Left hindlimb (tissue), 1 donor: Measurements from ENCODE around the gene PAX6.

Experiments used
- DNase-seq: peaks from one replicate; pipeline ENCODE4 v3.0.0-alpha.2; 2018

Gene PAX6

DNA sequence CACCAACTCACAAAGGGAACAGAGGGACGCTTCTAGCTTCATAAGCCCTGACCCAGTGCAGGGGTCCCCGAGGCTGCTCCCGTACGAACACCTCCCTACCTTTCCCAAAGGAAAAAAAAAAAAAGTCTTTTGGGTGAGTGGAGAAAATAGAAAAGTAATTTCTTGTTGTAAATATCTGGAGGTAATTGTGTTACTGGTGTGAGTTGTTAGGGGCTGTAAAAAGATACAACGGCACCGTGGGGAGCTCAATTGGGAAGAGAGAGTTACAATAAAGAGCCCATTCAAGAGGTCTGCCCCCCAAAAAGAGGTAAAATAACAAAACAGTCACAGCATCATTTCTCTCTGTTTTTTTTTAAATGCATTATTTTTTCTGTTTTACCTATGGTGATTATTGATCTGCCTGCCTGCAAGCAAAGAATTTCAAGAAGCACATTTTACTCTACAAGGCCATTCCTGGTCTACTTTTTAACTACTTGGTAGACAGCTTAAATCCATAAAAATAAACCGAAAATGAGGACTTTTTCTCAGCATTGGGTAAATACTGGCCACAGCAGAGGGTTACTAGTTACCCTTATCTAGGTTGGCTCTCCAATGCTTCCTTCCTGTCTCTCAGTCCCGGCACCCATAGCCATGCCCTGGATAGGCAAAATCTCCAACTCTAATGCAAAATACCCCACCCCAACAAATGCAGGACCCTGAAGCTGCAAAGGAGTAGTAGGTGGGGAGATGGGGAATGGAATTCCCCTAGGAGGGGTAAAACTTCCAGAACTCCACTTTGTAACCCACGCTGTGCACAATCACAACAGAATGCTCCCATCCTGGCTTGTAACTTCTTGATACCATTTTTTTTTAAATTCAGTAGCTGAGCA is 3.1 kb downstream of the PAX6 start:
- no peak for DNase-seq

DNA sequence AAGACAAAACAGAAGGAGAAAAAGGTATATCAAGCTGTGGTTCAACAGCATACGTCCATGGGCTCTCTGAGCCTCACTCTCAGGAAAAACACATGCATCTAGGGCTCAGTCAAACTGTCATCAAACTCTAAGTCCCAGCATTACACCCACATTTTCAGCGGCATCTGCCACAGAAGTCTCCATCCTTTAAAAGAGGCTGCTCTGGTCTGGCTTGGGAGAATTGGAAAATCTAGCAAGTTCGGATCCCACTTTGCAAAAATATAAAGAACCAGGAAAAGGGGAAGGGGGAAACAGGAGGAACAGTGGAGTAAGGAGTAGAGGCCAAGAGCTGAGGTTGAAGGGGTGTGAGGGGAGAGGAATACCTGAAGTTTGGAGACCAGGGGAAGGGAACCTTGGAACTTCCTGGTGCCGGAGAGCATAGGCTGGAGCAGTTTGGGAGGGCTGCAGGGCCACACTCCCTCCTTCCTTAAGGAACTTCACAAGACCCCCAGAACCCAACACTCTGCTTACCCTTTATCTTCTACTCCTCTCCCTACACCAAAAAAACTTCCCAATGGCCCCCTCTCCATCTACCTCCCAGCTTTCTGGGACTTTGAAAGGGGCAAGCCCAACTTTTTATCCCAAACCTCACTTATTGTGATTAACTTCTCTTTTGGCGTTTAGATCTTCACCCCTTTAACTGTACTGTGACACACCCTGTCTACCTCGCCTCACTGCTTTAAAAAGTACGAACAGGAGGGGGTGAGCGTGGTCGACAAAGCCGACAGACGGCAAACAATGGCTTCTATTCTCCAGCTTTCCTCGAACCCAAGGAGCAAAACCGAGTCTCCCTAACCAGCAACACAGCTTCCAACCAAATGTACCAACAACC is 4.0 kb downstream of the PAX6 start:
- DNase-seq = no peak

DNA sequence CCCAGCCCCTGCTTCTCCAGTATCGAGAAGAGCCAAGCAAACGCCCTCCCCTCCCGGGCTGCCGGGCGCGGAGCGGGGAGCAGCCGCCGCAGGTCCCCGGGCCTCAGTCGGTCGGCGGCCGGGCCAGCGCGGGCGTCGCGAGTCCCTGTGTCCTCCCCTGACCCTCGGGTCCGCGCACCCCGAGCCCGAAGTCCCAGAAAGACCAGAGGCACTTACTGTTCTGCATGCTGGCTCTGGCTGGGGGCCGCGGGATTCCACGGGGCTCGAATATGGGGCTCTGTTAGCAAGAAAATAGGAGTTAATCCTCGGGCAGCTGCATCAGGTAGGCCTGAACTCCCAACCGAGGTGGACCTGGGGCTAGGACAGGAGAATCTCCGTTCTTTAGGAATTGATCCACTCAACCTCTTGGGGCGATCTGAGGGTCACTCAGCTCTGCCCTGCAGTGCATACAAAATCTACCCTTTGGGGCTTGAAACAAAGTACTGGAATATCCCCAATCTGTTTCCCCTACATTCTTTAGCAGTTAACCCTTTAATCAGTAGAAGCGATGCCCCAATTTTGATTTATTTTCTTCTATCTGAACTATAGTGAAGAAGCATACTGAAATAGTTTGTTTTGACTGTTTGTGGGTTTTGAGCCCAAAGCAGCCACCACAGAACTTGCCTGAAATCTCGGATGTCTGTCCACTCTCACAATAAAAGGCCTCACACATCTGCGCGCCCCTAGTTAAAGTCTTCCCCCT is 4.8 kb downstream of the PAX6 start:
- DNase-seq = no peak

DNA sequence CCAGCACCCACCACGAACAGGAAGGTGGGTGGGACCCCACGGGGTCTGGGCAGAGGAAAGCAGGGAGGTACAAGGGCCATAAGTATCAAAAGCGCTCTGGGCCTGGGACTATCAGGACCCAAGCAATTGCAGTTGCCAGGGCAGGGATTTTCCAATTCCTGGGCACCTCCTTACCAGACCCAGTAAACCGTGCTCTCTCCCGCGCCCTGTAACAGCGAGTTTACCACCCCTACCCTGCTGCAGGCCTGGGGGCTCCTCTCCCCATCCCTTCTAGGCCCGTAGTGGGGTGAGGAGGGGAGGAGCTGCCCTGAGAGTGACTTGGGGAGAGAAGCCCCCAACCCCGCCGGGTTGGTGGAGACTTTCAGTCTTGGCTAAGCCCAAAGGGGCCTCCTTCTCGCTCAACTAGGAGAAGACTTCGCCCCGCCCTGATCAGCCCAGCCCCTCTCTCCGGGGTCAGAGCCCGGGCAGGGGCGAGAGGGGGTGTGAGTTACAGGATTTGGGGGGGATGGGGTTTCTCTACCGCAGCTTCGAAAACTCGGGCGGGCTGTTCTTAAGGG is 5.4 kb downstream of the PAX6 start:
- no peak for DNase-seq

DNA sequence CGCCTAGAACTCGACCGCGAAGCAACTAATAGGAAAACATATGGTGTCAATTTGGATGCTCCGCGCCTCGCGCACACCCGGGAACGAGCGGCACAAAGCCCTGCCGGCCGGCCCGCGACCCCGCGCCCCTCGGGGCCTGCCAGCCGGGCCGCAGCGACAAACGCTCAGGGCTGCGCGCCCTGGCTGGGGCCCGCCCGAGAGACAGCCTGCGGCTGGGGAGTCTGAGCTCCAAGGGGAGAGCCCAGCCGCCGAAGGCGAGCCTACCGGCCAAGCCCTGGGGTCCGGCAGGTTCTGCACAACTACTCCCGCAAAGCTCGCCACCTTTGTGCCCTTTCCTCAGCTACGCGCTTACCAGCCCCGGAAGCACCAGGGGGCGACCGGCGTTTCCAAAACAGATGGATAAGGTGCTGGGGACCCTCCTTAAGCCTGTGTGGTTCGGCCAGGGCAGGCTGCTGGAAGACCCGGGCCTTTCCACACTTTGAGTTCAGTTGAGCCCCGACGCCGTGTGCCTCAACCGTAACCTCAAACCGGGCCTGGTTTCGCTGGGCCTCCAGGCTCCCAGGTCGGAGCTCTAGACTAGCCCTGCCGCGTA is 6.0 kb downstream of the PAX6 start:
- no peak for DNase-seq

- peak; percentile 28 for DNase-seq
Measured at GRCh38 chr11:31804312-31805036, 6.6 kb downstream of the PAX6 start.

DNA sequence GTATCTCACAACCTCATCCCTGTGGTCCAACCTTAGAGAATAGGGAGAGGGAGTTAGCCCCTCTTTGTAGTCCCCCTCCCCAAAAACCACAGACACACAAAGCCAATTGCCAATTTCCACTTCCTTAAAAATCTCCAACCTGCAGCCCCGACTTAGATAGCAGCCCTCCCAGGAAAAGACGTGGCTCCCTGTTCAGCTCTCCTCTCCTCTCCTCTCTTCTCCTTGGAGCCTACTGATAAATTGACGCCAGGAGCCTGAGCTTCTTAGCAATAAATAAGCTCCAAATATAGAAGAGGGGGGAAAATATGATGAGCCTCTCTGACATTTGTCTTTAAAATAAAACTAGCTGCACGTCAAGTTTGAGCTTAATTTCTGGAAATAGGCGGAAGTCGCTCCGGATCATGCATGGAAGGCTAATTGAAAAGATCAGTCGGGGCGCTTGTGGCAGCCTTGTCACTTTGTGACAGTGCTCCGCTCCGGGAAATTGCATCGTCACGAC is 7.3 kb downstream of the PAX6 start:
- no peak for DNase-seq

GRCh38 chr11:31802990-31803812 is 7.9 kb downstream of the PAX6 start:
- DNase-seq = no peak

- DNase-seq = no peak
Measured at GRCh38 chr11:31802609-31802989, 8.5 kb downstream of the PAX6 start.

DNA sequence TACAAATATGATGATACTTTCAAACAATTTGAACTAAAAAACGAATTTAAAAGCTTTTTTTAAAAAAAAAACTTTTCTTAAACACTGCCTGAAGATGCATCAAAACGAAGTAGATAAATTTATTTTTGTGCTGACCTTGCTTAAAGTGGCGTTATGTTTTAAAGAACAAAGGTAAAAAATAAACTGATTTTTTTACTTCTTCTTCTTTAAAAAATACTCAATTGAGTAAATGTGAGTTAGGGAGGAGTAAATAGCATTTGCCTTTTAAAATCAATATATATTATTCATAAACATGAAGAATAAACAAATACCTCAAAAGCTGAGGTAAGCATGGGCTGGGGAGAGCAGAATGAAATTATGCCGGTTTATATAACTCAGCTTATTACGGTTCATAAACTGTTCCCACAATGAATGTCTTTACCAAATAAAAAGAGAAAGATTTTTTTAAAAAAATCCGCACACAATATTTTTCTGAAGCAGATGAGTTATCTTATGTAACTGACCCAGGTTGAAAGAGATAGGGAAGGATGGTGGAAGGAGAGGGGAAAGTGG is 9.0 kb downstream of the PAX6 start:
- no peak for DNase-seq

GRCh38 chr11:31801298-31801702 is 9.8 kb downstream of the PAX6 start:
- peak; percentile 30 for DNase-seq

DNA sequence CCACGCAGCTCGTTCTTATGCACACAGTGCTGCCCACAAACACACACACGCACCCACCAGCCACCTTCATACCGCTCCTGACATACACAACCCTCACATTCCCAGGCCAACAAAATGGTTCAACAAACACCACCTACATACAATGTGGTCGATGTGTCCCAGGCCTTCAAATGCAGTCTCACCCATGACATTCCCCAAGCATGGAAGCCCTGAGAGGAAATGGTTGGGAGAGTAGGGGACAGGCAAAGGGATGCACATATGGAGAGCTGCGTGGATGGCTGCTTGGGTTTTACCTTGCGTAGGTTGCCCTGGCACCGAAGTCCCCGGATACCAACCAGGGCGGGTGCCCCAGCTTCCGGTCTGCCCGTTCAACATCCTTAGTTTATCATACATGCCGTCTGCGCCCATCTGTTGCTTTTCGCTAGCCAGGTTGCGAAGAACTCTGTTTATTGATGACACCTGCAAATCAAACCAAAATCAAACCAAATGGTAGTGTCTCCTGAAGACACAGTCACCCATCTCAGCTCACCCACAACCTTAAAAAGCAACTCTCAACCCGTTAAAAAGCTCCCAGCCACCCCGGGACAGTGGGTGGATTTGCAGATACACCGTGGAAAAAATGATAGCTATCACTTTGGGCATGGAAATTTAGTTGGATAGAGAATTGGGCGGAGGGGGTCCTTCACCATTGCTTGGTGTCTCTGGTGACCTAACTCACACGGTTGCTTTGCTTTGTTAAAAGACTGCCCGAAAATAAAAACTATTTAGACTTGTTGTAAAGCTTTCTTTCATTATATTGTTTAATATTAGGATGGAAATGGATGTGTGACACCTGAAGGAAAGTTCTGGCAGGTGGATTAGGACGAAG is 10.5 kb downstream of the PAX6 start:
- DNase-seq = no peak

DNA sequence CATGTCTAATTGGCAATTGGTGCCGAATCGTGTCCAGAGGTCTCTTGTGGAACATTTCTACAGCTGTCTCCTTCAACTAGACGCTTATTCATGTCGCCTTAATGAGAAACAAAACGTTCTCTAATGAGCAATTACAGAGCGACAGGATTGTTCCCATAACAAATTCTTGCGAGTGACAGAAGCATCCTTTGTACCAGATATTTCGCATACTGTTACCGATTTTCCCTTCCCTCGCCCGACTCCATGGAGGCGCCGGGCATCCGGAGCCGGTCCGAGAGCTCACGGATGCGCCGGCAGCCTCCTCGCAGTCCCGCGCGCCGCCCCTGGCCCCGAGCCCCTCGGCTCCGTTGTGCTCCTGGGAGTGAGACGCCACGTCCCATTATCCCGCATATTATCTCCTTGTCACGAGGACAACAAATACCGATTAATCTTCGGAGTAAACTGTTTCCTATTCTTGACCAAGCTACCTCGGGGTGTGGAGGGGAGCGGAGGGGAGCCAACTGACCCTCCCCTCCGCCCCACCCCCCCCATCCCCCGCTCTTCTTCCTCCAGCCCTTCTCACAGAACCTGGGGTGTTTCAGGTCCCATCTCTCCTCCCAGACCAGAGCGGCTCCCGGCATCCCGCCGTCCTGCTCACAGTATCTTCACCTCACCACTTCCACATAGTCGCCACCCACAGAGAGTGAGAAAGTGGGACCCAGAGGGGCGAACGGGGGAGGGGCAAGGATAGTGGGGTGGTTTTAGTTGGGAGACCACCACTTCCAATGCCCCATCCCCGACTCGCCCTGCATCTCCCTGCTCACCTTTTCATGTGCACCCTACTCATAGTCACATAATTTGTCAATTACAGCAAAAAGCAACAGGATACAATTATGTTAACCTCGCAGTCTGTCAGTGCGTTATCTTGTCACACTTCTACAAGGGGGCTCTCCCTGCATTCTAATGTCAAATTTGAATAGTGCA is 11.4 kb downstream of the PAX6 start:
- DNase-seq = peak; percentile 22

DNA sequence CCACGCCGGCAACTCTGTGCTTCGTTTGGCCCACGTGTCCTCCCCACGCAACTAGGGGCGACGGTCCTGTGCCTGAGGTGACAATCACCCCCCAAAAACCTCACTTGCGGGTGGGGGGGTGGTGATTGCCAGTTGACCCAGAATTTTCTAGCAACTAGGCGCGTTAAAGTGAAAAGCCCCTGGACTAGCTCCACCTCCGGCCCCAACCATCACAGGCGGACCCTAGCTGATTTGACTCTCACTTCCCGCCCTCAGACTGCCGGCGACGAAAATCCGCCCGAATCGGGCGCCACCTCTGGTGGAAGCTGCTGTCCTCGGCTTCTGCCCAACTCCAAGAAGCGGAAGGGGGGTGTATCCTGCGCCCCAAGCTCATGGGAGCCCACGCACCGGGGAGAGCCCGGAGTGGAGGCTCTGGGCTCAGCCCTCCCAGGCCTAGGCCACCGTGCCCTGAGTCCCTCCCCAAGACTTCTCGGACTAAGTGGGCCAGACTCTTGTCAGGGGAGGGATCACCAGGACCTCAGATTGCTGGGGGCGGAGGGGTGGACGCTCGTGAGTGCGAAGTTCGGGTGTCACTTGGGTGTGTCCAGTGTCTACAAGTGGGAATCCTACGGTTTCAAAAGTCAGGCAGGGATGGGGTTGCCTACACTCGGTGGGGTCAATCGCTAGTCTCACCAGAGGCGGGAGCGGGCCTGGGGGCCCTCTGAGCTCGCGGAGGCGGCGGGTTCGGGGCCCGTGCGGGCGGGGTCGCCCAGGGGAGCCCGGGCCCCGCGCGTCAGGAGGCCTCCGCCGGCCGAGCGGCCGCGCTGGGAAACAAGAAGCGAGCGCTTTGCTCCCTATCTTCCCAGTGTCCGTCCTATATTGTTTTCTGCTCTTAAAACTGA is 12.3 kb downstream of the PAX6 start:
- peak; percentile 45 for DNase-seq

DNA sequence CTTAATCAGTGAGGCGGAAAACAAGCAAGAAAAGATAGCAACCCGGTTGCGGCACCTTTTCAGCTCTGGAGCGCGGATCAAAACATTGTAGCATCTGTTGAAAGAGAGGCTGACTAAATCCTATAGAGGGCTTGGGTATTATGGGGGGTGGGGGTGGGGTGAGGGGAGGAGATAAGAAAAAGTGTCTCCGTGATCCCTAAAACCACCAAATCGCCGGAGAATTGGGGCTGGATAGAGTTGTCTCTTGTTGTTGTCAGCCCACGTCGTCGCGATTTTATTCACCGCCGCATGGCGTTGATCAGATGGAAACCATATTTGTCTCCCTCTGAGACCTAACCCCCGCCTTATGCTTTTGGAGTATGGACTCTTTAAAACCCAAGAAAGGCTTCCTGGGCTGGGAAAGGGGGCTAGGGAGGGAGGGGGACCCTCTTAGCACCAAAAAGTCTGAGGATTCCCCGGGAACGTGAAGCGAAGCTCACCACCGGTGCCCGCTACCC is 13.0 kb downstream of the PAX6 start:
- no peak for DNase-seq

DNA sequence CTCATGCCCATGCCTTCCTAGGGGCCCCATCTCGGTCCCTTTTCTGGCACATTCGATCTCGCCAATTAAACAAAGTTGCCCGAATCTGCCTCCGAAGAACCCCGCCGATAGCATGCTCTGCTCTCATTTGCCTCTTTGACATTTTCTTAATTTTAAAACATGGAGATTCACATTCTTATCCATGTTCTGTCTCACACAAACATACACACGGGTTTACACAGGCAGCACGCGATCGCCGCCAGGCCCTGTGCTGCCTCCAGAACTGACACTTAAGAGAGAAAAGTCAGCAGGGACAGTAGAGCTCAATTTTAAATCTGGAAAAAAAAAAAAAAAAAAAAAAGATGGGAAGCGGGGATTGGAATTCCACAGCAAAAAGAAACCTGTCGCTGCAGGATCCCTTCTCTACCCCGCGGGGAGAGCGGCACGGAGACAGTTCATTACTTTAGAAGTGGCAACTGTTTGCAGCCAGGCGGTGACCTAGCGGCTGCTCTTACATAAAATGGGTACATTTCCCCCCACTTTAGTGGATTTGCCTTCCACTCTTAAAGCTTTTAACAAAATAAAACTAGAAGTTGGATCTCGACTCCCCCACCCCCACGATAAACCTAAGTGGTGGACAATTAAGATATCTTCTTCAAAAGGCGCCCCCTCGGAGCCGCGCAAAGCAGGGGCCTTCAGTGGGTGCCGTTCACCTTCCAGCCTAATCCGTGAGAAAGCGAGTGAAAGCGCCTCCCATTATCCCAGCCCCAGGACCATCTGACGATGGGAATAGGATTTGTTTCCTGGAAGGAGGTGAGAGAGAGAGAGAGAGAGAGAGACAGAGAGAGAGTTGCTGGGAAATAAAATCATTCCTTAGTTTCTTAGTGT is 13.7 kb downstream of the PAX6 start:
- no peak for DNase-seq
